ENCODE data around the gene OR6S1. TPM values are rescaled to one million over a fixed set of nuclear protein-coding genes. Genes with fewer than 3 reads are reported as not detected.
A peak's percentile ranks its signal among the peaks of the same experiment; 100 is the strongest.
"Not testable (repeated sequence)": the region's sequence is repeated elsewhere in the genome, so short reads cannot be mapped to it uniquely, and the experiment has no call there.

The OR6S1 gene
- total RNA-seq, 2 experiments from 2014 or later = not detected

DNA sequence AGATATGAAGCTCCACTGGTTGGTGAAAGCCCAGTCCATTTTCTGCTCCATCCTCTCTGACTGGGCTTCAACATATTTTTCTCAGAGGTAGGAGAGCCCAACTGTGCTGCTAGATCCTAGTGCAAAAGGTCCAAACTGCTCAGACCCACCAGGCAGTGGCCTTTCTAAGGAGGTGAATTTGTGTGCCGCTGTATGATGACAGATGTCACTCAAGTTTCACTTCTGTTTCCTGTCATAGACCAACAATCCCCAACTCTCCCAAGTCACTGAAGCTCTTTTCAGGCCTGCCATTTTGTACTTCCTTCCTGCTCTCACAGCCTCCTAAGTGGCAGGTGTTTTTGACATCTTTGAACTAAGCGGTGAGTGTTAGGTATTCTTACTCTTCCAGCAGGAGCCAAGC lies 26.5 kb upstream of the OR6S1 start:
- POLR2A ChIA-PET = interaction anchor here (1.1 to 2.5 kb wide), 2 partner anchors 13 to 58 kb away, joined by 3 to 9 read pairs; no protein-coding TSS in a partner anchor
- H3K4me3 ChIP-seq (ENCODE audit: low read depth, low read length, poor library complexity, severe bottlenecking) = no peak overlapping the region
- no peaks in the 10 kb centered on the region for H3K36me3 ChIP-seq (ENCODE audit: insufficient read depth, low read length)
- H3K4me1 ChIP-seq (ENCODE audit: insufficient read depth, low read length, poor library complexity, severe bottlenecking) = peaks cover 19% of the 10 kb centered on the region
- no TSS peak for BruUV-seq (replicated peaks)
- CTCF ChIA-PET (ENCODE audit: unreplicated experiment) = interaction anchor here (1.8 kb wide), 1 partner anchor 14 kb away, joined by 9 read pairs; no protein-coding TSS in a partner anchor
- H2AFZ ChIP-seq (ENCODE audit: low read length) = no peak overlapping the region
- H3K9me2 ChIP-seq (ENCODE audit: insufficient read depth, low read length) = no peaks in the 10 kb centered on the region
- H4K20me1 ChIP-seq (ENCODE audit: insufficient read depth, low read length) = no peaks in the 10 kb centered on the region
- DNase-seq (ENCODE audit: low spot score) = peak; percentile 83
- intact Hi-C loops (cut with micrococcal nuclease; ENCODE audit: unreplicated experiment) = loop anchor here (1.0 kb wide), 2 partner anchors 15 to 55 kb away; no protein-coding TSS in a partner anchor
- peak overlapping the region; percentile 51 for H3K4me2 ChIP-seq (ENCODE audit: low read length)
- H3K9me3 ChIP-seq (ENCODE audit: low read length) = no peaks in the 10 kb centered on the region
- no peak for TF ChIP-seq EZH2phosphoT487 (IDR thresholded peaks at IDR 0.05; ENCODE audit: borderline replicate concordance, low read depth, low read length)
- TF ChIP-seq, protein P1, sequence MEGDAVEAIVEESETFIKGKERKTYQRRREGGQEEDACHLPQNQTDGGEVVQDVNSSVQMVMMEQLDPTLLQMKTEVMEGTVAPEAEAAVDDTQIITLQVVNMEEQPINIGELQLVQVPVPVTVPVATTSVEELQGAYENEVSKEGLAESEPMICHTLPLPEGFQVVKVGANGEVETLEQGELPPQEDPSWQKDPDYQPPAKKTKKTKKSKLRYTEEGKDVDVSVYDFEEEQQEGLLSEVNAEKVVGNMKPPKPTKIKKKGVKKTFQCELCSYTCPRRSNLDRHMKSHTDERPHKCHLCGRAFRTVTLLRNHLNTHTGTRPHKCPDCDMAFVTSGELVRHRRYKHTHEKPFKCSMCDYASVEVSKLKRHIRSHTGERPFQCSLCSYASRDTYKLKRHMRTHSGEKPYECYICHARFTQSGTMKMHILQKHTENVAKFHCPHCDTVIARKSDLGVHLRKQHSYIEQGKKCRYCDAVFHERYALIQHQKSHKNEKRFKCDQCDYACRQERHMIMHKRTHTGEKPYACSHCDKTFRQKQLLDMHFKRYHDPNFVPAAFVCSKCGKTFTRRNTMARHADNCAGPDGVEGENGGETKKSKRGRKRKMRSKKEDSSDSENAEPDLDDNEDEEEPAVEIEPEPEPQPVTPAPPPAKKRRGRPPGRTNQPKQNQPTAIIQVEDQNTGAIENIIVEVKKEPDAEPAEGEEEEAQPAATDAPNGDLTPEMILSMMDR (conservative IDR thresholded peaks at IDR 0.05; ENCODE audit: low read length) = no peak
- H3K27ac ChIP-seq (ENCODE audit: low read depth, low read length, poor library complexity, severe bottlenecking) = peak overlapping the region; percentile 10
- H3K79me2 ChIP-seq (ENCODE audit: insufficient read depth, low read depth, low read length) = no peaks in the 10 kb centered on the region

DNA sequence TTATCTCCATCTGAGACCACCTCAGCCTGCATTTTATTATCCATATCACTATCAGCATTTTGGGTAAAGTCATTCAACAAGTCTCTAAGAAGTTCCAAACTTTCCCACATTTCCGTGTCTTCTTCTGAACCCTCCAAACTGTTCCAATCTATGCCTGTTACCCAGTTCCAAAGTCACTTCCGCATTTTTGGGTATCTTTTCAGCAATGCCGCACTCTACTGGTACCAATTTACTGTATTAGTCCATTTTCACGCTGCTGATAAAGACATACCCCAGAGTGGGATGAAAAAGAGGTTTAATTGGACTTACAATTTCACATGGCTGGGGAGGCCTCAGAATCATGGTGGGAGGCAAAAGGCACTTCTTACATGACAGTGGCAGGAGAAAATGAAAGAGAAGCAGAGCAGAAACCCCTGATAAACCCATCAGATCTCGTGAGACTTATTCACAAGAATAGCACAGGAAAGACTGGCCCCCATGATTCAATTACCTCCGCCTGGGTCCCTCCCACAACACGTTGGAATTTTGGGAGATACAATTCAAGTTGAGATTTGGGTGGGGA lies 25.0 kb upstream of the OR6S1 start:
- TSS peak; percentile 94 for BruUV-seq (replicated peaks)
- H4K20me1 ChIP-seq (ENCODE audit: insufficient read depth, low read length); H3K79me2 ChIP-seq (ENCODE audit: insufficient read depth, low read depth, low read length); H2AFZ ChIP-seq (ENCODE audit: low read length); H3K9me3 ChIP-seq (ENCODE audit: low read length); DNase-seq (ENCODE audit: low spot score); H3K27ac ChIP-seq (ENCODE audit: low read depth, low read length, poor library complexity, severe bottlenecking); CTCF ChIA-PET (ENCODE audit: unreplicated experiment); H3K36me3 ChIP-seq (ENCODE audit: insufficient read depth, low read length); H3K9me2 ChIP-seq (ENCODE audit: insufficient read depth, low read length): not testable (repeated sequence)
- POLR2A ChIA-PET = interaction anchor here (2.2 kb wide), 1 partner anchor 15 kb away, joined by 7 read pairs; no protein-coding TSS in a partner anchor
- H3K4me2 ChIP-seq (ENCODE audit: low read length) = peak overlapping the region; percentile 44; the same call in 1 of the 2 replicates
- intact Hi-C loops (cut with micrococcal nuclease; ENCODE audit: unreplicated experiment) = loop anchor here (1.0 kb wide), 1 partner anchor 56 kb away; no protein-coding TSS in a partner anchor
- peaks cover 19% of the 10 kb centered on the region for H3K4me1 ChIP-seq (ENCODE audit: insufficient read depth, low read length, poor library complexity, severe bottlenecking)
- H3K4me3 ChIP-seq (ENCODE audit: low read depth, low read length, poor library complexity, severe bottlenecking) = peak overlapping the region; percentile 1

DNA sequence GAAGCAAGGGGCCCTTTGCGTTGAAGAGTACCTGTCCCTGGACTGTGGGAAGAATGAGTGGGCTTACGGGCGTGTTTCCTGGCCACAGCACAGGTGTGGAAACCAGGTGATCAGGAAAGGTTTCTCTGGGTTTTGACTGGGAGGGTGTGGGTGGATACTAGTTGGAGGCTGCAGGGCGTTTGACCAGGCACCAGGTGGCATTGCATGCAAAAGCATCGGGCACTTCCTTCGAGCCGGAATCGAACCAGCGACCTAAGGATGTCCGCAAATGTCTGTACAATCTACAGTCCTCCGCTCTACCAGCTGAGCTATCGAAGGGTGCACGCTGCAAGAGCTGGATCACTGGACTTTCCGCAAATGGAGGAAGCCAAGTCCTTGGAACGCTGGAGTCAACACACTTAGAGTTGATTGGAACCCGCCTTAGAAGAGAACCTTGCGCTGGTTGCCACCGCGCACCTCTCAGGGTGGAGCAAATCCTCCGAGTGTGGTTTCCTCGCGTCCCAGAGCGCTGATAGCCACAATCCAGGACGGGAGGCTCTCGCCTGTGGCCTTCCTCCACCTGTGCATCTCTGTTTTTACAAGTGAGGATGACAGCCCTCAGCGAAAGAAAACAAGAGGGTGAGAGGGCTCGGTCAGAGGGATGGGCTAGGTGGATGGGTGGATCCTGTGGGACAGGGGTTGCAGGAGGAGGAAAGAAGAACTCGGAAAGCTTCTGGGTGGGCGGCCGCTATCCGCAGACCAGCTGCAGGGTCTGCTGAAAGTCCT lies 21.7 kb upstream of the OR6S1 start:
- Histone ChIP-seq H3K4me1 (ENCODE audit: insufficient read depth, low read length, poor library complexity, severe bottlenecking) (peaks cover 10% of the 10 kb centered on the region), H3K79me2 (ENCODE audit: insufficient read depth, low read depth, low read length) (no peaks in the 10 kb centered on the region), H3K4me3 (ENCODE audit: low read depth, low read length, poor library complexity, severe bottlenecking) (no peak overlapping the region), H3K4me2 (ENCODE audit: low read length) (no peak overlapping the region), H3K9me3 (ENCODE audit: low read length) (no peaks in the 10 kb centered on the region), H3K36me3 (ENCODE audit: insufficient read depth, low read length) (no peaks in the 10 kb centered on the region), H3K27ac (ENCODE audit: low read depth, low read length, poor library complexity, severe bottlenecking) (no peak overlapping the region), H3K9me2 (ENCODE audit: insufficient read depth, low read length) (no peaks in the 10 kb centered on the region), H2AFZ (ENCODE audit: low read length) (no peak overlapping the region), H4K20me1 (ENCODE audit: insufficient read depth, low read length) (no peaks in the 10 kb centered on the region)
- no TSS peak for BruUV-seq (replicated peaks)
- ChIA-PET POLR2A (interaction anchor here (0.5 to 0.6 kb wide), 3 partner anchors 43 to 59 kb away, joined by 3 to 4 read pairs (median 4); no protein-coding TSS in a partner anchor), CTCF (ENCODE audit: unreplicated experiment) (no interaction called here)
- DNase-seq (ENCODE audit: low spot score) = peak; percentile 59
- intact Hi-C loops (cut with micrococcal nuclease; ENCODE audit: unreplicated experiment) = loop anchor here (1.0 kb wide), 1 partner anchor 28 kb away; no protein-coding TSS in a partner anchor
- TF ChIP-seq, protein P1 (conservative IDR thresholded peaks at IDR 0.05; ENCODE audit: low read length) = peak; percentile 75
- TF ChIP-seq EZH2phosphoT487 (IDR thresholded peaks at IDR 0.05; ENCODE audit: borderline replicate concordance, low read depth, low read length) = no peak
